HG02973 (cell line): ENCODE measurements around the gene RBM47.
A peak's percentile ranks its signal among the peaks of the same experiment; 100 is the strongest.

Source experiments
- ATAC-seq: cut with Tn5 transposase; IDR thresholded peaks from one replicate; pipeline ENCODE4 v1.9.1; 2021; ENCODE audit warnings: moderate library complexity; ENCODE audit not compliant: unreplicated experiment

Gene RBM47

DNA sequence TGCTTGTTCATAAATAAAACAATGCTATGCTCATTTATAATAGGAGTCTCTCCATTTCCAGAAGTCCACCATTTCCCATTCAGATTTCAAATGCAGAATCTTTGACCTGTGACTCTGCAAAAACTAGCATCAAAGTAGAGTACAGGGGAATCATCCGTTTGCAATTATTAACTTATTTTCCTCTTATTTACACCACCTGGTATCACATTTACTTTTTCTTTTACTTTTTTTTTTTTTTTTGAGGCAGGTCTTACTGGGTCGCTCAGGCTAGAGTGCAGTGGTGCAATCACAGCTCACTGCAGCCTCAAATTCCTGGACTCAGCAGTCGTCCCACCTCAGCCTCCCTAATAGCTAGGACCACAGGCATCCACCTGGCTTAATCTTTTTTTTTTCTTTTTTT is 37.6 kb downstream of the RBM47 start:
- ATAC-seq: no peak

DNA sequence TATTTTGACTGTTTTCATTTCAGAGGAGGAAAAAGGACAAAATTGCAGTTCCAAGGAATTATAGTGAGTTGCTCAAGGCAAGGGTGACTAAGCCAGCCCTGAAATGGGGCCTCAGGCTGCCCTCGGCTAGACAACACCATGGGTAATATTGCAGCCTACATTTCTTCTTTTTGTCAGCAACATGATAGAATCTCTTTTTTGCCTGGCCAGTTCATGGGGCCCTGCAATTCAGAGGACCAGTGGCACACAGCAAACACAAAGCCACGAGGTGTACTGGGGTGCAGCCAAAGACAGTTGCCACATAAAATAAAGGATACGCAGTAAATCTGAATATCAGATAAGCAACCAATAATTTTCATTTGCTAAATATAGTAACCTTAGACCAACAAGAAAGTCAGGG is 41.8 kb downstream of the RBM47 start:
- ATAC-seq: no peak

DNA sequence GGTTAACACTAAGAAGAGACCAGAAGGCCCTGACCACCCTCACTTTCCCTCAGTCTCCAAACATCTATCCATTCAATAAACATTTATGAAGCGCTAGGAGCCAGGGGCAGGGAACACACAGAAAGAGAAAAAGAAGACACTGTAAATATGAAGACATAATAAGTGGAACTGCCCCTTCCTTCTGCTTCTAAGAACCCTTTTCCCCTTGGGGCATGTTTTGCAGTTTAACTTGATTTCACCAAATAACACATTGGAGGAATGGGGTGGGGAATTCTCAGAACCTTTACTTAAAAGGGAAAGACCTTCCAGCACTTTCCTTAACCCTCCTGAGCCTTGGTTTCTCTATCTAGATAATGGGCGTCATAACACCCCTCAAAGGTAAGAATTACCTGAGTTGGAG is 42.3 kb downstream of the RBM47 start:
- ATAC-seq: no peak

DNA sequence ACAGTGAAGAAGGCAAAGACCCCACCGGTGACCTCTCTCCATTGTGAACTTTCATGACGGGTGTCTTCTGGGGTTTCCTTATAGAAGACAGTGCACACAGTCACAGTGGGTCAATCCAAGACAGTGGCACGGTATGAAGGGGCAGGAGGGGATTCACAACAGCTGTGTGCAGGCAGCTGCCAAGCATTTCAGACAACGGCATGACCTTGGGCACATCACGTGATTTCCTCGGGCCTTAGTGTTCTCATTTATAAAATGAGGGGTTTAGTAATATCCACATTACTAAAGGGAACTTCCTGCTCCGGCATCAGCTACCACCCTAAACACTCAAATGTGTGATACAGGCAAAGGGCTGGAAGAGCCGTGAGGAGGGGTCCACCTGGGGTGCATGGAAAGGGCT is 42.9 kb downstream of the RBM47 start:
- ATAC-seq: no peak

DNA sequence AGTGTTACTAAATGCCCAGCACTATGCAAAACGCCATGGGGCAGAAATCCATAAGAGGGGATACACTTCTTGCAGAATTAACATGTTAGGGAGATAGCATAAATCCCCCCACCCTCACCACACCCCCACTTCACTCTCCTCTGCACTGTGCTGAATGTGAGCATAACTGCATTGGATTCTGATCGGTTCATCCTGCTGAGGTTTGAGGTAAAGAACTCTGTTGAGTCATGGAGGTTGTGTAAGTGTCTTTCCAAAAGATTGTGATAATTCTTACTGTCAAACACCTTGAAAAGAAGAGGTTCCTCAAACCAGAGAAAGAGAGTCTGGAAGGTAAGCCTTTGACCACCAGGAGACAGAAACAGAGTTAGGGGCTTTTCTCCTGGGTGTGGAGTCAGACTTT is 43.6 kb downstream of the RBM47 start:
- no peak for ATAC-seq

DNA sequence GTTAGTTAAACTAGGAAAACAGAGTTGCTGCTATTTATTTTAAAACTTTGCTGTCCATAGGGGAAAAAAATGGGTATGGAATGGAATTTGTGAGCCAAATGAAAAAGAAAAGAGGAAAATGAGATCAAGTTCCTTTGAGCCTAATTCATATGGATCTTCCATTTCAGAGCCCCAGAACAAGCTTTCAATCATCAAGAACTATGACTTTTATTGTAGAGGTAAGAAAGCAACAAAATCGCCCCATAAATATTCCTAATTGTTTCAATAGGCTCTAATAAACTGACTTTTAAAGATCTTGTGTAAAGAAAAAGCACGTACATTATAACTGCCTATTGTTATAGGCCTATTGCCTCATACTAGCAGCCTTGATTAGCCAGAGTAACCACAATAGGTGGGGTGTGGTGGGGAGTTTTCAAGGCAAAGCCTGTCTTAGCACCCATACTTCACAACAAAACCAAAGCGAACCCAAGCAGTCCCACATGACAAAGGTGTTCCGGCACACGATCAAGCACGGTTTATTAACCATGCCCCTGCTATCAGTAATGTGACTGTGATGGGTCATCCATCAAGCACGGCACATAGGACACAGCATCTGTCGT is 44.4 kb downstream of the RBM47 start:
- no peak for ATAC-seq

DNA sequence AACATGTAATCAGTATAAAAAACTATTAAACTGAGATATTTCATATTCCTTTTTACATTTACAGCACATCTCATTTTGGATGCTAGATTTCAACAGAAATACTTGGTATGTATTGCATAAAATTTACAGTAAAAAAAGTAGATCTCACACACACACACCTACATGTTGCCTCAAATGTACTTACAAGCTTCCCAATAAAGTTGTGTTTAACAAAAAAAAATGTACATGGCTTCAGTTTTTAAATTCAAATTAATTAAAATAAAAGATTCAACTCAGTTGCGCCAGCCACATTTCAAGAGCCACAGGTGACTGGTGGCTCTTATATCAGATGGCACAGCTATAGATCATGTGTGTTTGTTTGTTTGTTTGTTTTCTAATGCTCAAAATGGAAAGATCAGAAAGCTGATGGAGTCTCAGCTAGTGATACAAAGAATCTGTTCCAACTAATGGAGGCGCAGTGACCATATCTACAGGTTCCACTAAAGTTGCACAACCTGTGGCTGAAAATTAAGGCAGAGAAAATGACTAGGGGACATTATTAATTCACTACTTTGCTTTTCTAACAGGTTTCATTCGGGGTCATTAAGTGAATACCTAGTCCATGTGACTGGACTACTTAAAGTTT is 45.0 kb downstream of the RBM47 start:
- ATAC-seq: no peak

DNA sequence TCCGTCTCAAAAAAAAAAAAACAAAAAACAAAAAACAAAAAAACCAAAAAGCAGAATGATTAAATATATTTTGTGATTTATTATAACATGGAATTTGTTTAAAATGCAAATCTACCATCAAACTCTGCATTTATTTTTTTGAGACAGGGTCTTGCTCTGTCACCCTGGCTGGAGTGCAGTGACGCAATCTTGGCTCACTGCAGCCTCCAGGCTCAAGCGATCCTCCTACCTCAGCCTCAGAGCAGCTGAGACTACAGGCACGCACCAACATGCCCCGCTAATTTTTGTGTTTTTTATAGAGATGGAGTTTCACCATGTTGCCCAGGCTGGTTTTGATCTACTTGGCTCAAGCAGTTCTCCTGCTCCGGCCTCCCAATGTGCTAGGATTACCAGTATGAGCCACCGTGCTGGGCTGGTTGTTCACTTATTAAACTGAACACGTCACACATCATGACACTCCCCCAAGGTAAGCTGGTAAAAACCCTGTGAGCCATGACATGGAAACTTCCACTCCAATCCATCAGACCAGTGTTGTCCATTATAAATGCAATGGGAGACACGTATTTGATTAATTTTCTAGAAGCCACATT is 45.7 kb downstream of the RBM47 start:
- ATAC-seq: no peak

DNA sequence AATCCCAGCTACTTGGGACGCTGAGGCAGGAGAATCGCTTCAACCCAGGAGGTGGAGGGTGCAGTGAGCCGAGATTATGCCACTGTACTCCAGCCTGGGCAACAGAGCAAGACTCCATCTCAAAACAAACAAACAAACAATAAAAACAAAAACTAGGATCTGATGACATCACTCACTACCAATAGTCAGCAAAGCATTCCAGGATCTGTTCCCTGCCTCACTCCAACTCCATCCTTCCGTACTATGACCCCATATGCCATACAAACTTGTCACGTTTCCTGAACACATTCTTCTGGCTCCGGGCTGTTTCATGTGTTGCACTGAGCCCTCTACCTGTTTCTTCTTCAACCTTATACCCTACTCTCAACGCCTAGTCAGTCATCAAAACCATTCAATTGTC is 47.3 kb downstream of the RBM47 start:
- no peak for ATAC-seq

DNA sequence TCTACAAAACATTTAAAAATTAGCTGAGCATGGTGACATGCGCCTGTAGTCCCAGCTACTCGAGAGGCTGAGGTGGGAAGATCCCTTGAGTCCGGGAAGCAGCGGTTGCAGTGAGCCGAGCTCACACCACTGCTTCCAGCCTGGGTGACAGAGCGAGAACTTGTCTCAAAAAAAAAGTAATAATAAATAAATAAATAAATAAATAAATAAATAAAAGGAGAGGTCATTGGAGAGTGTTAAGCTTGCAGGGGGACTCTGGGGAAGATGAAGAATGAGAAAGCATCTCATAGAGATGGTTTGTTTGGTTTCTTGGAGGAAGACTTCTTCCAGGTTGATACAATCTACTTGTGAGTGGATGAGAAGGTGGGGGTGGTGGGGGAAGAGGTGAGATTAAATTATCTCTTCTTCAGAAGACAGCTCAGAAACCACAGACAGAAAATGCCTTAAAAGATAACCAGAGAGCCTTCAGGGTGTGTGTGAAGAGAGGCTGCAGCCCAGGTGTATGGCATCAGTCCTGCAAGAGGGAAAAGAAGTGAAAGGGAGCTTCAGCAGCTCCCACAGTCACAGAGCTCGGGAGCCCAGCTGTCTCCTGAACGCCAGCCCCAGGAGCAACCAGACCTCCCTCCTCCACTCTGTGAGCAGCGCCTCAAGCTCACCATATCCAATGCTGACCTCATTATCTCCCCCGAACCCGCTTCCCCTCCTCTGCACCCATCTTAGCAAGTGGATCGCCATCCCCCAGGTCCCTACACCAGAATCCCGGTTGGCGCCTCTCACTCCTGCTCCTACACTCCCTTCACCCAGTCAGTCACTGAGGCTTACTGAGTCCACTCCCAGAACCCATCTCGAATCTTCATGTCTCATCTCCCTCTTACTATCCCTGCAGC is 48.2 kb downstream of the RBM47 start:
- ATAC-seq: no peak

DNA sequence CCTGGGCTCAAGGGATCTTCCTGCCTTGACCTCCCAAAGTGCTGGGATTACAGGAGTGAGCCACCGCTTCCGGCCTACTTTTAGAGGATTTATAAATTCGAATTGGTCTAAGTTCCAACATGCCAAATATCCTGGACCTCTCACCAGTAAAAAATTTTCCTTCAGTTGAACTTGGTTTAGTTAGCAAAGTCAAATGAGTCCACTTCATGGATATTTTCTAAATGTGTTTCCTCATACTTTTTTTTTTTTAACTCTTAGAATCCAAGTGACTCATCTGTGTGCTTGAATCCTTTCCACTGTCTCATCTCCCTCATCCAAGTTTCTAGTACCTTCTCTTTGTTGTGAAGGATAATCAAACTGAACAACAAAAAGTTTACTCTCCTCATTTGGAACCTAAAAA is 49.7 kb downstream of the RBM47 start:
- ATAC-seq: no peak

DNA sequence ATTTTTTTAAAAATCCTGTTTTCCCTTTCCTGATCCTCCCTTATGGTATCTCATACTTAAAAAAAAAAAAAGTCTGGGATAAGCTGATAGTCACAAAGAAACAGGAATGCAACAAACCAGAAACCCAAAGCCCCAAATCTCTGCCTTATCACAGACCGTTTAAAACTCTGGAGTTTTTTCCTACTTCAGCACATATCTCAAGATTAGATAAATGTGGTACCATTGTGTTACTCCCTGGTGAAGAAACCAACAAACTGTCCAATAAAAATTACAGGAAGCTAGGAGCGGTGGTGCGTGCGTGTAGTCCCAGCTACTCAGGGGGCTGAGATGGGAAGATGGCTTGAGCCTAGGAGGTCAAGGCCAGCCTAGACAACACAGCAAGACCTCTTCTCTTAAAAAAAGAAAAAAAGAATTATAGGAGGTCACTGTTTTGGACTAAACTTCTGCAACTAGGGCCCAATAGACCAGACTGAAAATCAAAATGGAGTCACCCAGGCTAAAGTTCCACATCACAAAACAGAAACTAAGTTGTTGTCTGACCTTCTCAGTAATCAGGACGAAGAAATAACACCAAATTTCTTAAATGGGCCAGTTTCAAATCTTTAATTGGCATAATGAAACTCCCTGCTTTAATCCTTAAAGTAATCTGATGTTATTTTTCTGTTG is 51.9 kb downstream of the RBM47 start:
- ATAC-seq: no peak

DNA sequence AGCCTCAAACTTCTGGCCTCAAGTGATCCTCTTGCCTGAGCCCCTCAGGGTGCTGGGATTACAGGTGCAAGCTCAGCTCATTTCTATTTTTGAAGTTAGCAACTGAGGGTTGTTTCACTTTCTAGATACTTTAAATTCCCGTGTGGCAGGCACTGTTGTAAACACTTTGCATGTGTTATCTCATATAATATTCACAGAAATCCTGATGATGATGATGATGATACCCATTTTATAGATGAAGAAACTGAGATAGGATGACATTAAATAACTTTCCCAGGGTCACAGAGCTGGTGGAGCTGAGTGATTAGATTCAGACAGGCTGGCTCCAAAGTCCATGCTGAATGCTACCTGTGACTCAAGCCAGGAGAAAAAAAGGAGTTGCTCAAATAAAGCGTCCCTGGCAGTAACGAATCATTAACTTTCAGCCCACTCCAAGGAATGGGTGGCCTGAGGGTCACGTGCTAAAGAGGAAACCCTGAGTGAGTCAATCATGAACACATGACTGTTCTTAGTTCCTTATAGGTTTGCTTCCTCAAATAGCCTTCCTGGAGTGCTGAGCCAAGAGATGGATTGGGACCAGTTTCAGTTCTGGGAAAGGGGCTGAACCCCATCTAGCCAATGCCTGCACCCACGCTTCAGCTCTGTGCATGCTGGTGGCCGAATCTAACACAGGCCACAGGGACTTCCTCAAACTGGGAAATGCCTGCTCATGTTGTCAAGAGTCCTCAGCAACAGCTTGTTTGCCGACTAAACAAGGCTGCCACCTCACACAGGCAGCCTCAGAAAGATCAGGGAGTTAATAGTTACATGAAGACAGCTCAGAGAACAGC is 52.8 kb downstream of the RBM47 start:
- peak; percentile 64 for ATAC-seq

DNA sequence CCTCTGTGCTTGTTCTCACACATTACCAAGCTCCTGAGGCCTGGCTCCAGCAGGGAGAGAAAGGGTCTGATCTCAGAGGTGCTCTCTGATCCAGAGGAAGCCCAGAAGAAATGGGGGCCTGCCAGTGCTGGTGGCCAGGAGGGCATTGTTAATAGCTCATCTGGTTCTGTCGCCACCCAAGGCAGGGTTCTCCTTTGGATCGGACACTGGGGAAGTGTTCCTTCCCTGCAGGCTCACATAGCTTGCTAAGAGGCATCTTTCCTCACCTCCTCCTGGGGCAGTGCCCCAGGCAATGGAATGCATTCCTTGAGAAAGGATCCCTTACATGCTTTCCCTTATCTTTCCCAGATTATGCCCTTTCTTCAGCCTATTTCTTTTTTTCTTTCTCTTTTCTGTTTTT is 53.8 kb downstream of the RBM47 start:
- ATAC-seq: no peak

DNA sequence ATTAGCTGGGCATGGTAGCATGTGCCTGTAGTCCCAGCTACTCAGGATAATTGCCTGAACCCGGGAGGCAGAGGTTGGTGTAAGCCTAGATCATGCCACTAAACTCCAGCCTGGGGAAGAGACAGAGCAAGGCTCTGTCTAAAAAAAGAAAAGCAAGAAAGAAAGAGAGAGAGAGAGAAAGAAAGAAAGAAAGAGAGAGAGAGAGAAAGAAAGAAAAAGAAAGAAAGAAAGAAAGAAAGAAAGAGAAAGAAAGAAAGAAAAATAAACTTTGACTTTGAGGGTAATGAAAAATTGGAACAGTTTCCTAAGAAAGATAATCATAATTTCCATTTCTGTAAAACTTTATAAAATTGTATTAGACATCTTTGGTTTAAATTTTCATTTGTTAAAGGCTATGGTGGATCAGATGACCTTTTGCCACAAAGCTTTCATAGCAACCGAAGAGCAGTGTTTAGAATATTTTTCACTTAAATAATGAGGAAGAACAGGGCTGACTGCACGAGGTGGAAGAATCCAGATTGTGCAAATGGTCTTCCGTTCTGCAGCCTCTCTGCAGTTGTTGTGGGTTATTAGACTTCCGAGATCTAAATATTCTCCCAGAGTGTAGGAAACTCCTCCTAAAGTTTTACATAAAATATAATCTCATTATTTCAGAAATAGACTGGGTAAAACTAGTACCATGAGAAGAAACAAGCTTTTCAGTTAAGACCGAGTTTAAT is 55.9 kb downstream of the RBM47 start:
- no peak for ATAC-seq

DNA sequence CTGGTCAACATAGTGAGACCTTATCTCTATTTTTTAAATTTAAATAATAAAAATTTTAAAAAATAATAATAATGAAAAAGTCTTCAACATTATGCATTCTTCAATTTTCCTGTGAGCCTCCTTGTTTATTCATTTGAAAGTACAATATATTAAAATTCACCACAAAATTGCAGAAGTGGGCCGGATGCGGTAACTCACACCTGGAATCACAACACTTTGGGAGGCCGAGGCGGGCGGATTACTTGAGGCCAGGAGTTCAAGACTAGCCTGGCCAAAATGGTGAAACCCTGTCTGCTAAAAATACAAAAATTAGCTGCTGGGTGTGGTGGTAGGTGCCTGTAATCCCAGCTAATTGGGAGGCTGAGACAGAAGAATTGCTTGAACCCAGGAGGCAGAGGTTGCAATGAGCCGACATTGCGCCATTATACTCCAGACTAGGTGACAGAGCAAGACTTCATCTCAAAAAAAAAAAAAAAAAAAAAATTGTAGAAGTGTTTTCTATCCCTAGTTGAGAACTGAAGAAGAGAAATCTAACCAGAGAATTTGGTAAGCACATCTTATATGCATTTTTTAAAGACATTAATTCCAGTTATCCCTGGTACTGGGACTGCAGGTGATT is 56.9 kb downstream of the RBM47 start:
- no peak for ATAC-seq

DNA sequence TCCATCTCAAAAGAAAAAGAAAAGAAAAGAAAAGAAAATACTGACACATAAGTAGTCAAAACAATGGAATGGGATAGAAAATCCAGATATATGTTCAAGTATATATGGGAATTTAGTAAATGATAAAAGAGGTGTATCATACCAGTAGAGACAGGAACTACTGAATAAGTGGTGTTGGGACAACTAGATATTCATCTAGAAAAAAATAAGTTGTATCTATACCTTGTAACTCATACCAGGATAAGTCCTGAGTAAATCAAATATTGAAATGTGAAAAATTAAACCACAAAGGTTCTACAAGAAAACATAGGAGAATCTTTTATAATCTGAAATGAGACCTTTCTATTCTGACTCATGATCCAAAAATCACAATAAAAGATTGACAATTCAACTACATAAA is 58.5 kb downstream of the RBM47 start:
- ATAC-seq: no peak

DNA sequence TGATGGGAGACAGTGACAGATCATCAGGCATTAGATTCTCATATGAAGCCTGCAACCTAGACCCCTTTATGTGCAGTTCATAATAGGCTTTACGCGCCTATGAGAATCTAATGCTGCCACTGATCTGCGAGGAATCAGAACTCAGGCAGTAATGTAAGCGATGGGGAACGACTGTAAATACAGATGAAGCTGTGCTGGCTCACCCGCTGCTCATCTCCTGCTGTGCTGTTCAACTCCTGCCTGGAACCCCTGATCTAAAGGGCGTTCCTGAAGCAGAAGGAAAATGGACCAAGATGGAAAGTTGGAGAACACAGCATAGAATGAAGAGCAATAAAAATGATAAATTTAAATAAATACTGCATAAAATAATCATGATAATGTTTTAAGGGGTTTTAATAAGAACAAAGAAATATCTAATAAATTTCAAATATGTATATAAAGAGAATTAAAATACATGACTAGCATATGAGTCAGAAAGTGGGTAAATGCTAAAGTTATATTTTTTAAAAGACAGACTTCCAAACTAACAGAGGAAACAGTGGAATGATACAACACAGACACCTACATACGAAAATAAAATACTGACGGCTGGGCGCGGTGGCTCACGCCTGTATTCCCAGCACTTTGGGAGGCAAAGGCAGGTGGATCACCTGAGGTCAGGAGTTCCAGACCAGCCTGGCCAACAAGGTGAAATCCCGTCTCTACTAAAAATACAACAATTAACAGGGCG is 59.2 kb downstream of the RBM47 start:
- no peak for ATAC-seq
